HuH-7 (cell line): ENCODE results near the gene P2RX5.
A peak's percentile ranks its signal among the peaks of the same experiment; 100 is the strongest.

Experiments used
- DNase-seq: peaks from one replicate; pipeline ENCODE4 v3.0.0; 2011; ENCODE audit warnings: low spot score

Gene P2RX5

GRCh38 chr17:3681057-3681456 lies 14.9 kb downstream of the P2RX5 start:
- no peak for DNase-seq

GRCh38 chr17:3679531-3680126 lies 16.3 kb downstream of the P2RX5 start:
- no peak for DNase-seq

GRCh38 chr17:3678821-3679530 lies 17.0 kb downstream of the P2RX5 start:
- DNase-seq, result no peak

GRCh38 chr17:3678095-3678820 lies 17.7 kb downstream of the P2RX5 start:
- DNase-seq, result no peak

- no peak for DNase-seq
Measured at GRCh38 chr17:3675886-3676285, 20.1 kb downstream of the P2RX5 start.

- DNase-seq, result no peak
Measured at GRCh38 chr17:3672571-3672970, 23.4 kb downstream of the P2RX5 start.

- no peak for DNase-seq
Measured at GRCh38 chr17:3669548-3669947, 26.4 kb downstream of the P2RX5 start.

- DNase-seq, result no peak
Measured at GRCh38 chr17:3669085-3669347, 26.9 kb downstream of the P2RX5 start.

GRCh38 chr17:3668279-3669084 lies 27.5 kb downstream of the P2RX5 start, which contains the start of the genes EMC6 and TAX1BP3:
TSS of gene EMC6 (plus strand) at chr17:3668812. CDS start at chr17:3669147, 335 bp downstream.
TSS of gene TAX1BP3 (minus strand) at chr17:3668578. CDS start at chr17:3668526, 52 bp downstream.
- peak; percentile 96 for DNase-seq

- DNase-seq, result peak; percentile 86
Measured at GRCh38 chr17:3667366-3668278, 28.3 kb downstream of the P2RX5 start.

- no peak for DNase-seq
Measured at GRCh38 chr17:3666516-3666915, 29.4 kb downstream of the P2RX5 start.

- DNase-seq, result no peak
Measured at GRCh38 chr17:3665834-3666233, 30.1 kb downstream of the P2RX5 start.

GRCh38 chr17:3663102-3664011 lies 32.6 kb downstream of the P2RX5 start:
- no peak for DNase-seq

GRCh38 chr17:3660311-3660891 lies 35.6 kb downstream of the P2RX5 start:
- DNase-seq, result no peak

GRCh38 chr17:3659541-3660111 lies 36.3 kb downstream of the P2RX5 start:
- DNase-seq, result peak; percentile 25

- DNase-seq, result no peak
Measured at GRCh38 chr17:3658784-3659449, 37.0 kb downstream of the P2RX5 start.

- no peak for DNase-seq
Measured at GRCh38 chr17:3657874-3658783, 37.8 kb downstream of the P2RX5 start.

GRCh38 chr17:3657588-3657869 lies 38.4 kb downstream of the P2RX5 start:
- DNase-seq, result no peak
